Measurements from ENCODE around the gene FBXW8.
A peak's percentile ranks its signal among the peaks of the same experiment; 100 is the strongest.

The FBXW8 gene

GRCh38 chr12:116990971-116991966 lies 80.5 kb downstream of the FBXW8 start:
- H3K27ac ChIP-seq = peak overlapping the region; percentile 87
- TF ChIP-seq CTCF (conservative IDR thresholded peaks at IDR 0.05) = 0 out of 2 replicates have a peak, but pooled peaks have one; percentile 16

DNA sequence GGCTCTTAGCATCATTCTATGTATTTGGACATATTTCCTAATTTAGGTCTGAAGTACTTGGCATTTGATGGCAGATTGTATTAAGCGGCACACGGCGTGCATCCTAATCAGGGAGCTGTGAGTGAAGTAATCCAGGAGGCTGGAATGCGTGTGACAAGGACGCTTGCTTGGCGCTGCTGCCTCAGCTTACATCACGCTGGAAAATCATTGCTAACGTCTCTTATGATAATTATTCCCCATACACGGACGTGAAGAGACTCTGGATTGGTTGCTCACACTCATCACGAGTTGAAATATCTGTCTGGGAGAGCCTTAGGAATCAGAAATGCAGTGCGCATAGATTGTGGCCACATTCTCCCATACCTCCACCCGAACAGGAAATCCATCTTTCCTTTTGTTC lies 85.3 kb downstream of the FBXW8 start:
- no peak overlapping the region for H3K27ac ChIP-seq
- TF ChIP-seq CTCF (conservative IDR thresholded peaks at IDR 0.05) = no peak

- no peak for TF ChIP-seq CTCF (conservative IDR thresholded peaks at IDR 0.05)
- no peak overlapping the region for H3K27ac ChIP-seq
Measured at GRCh38 chr12:116996621-116997020, 85.9 kb downstream of the FBXW8 start.

DNA sequence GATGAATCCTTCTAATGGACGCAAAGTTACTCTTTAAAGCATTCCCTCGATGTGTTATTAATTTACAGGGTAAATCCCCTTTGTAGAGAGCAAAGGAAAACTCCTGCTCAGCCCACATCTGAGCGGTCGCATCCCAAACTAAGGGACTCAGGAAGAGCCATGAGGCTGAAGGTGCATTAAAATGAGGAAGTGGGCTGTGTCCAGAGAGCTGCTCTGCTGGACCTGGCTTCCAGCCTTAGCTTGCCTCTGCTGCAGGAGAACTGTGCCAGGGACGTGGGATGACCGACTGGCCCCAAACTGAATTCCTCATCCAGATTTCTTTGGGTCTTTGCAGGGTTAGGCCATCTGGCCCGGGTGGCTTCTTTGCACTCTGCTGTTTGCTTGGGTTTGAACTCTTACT lies 88.3 kb downstream of the FBXW8 start:
- TF ChIP-seq CTCF (conservative IDR thresholded peaks at IDR 0.05) = no peak
- H3K27ac ChIP-seq = no peak overlapping the region

GRCh38 chr12:117000316-117000715 lies 89.6 kb downstream of the FBXW8 start:
- no peak overlapping the region for H3K27ac ChIP-seq
- no peak for TF ChIP-seq CTCF (conservative IDR thresholded peaks at IDR 0.05)

- no peak for TF ChIP-seq CTCF (conservative IDR thresholded peaks at IDR 0.05)
- no peak overlapping the region for H3K27ac ChIP-seq
Measured at GRCh38 chr12:117002051-117002817, 91.5 kb downstream of the FBXW8 start.

DNA sequence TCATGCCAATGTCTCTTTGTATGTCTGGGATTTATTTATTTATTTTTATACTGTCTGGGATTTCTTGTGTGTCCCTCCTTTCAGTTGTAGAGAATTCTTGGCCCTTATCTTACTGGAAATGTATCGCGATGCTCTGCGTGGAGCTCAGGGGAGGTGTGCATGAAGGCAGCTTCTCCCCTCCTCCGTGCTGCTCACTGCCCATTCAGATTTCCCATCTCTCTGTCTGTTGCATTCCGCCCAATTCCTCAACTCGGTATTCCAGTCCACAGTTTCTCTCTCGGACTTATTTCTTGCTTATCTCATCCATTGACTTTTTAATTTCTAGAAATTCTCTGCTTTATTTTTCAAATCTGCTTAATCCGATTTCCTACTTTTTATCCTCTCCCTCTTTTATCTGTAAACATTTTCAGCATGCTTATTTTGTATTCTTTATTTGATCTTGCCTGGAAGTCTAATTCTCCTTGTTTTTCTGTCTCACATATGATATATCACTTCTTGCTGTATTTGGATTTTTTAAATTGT lies 93.2 kb downstream of the FBXW8 start:
- H3K27ac ChIP-seq = no peak overlapping the region
- TF ChIP-seq CTCF (conservative IDR thresholded peaks at IDR 0.05) = no peak

All from VCaP (cell line).